ENCODE results near the gene OR1F1. TPM values are rescaled to one million over a fixed set of nuclear protein-coding genes. Genes with fewer than 3 reads are reported as not detected.

OR1F1 gene
- total RNA-seq, 1 experiment from 2014 or later: not detected

- Histone ChIP-seq H2BK15ac (ENCODE audit: low read depth, low read length) (no peak overlapping the region), H3K4ac (ENCODE audit: low read depth, low read length) (no peak overlapping the region), H2BK12ac (ENCODE audit: insufficient read length, low read depth, low read length) (no peak overlapping the region), H3K23ac (ENCODE audit: insufficient read length, low read depth, low read length) (no peak overlapping the region), H4K5ac (ENCODE audit: insufficient read length, low read depth, low read length) (no peak overlapping the region), H3K18ac (ENCODE audit: insufficient read length, low read depth, low read length) (no peak overlapping the region), H3K4me2 (ENCODE audit: insufficient read depth, insufficient read length, low read length) (peak overlapping the region; percentile 31), H3K56ac (ENCODE audit: insufficient read length, low read depth, low read length) (no peak overlapping the region), H3K14ac (ENCODE audit: insufficient read depth, low read length) (no peak overlapping the region), H3K27me3 (ENCODE audit: insufficient read depth, low read length) (peaks cover 2% of the 10 kb centered on the region; the same call in 1 of the 2 replicates), H3K79me1 (ENCODE audit: insufficient read depth, low read depth, low read length, poor library complexity, severe bottlenecking) (no peaks in the 10 kb centered on the region), H4K20me1 (ENCODE audit: control insufficient read depth, insufficient read depth, insufficient read length) (no peaks in the 10 kb centered on the region), H4K91ac (ENCODE audit: insufficient read length, low read depth, low read length) (no peak overlapping the region), H2AFZ (ENCODE audit: low read length) (no peak overlapping the region), H3K23me2 (ENCODE audit: insufficient read length, low read depth, low read length, poor library complexity, severe bottlenecking) (peaks cover 30% of the 10 kb centered on the region), H3K27ac (ENCODE audit: insufficient read length, low read depth, low read length) (no peak overlapping the region), H2BK120ac (ENCODE audit: low read depth, low read length, poor library complexity, severe bottlenecking) (no peak overlapping the region), H3K9me3 (ENCODE audit: control insufficient read depth, low read depth, low read length) (no peaks in the 10 kb centered on the region), H3K4me1 (ENCODE audit: insufficient read depth, low read length) (no peaks in the 10 kb centered on the region), H2BK20ac (ENCODE audit: low read depth, low read length, poor library complexity, severe bottlenecking) (no peak overlapping the region), H4K8ac (replicated peaks; ENCODE audit: insufficient read length, low read depth, low read length) (no peak overlapping the region), H3K79me2 (ENCODE audit: insufficient read depth, low read length) (no peaks in the 10 kb centered on the region), H3K9ac (ENCODE audit: extremely low read depth, insufficient read length, low read length) (no peak overlapping the region), H2BK5ac (ENCODE audit: insufficient read length, low read length) (no peak overlapping the region), H2AK5ac (ENCODE audit: insufficient read length, low read length) (no peak overlapping the region), H3T11ph (ENCODE audit: low read length) (no peak overlapping the region)
- no peak for TF ChIP-seq CTCF (conservative IDR thresholded peaks at IDR 0.05)
- Mint-ChIP-seq H3K4me3 (peak overlapping the region; percentile 93 to 98; a peak in 4 of 5 replicates), H3K27ac (peak overlapping the region in 1 of 3 experiments; percentile 59; a peak in 1 of 7 replicates), H3K27me3 (ENCODE audit: low read depth) (peaks cover 60% of the 10 kb centered on the region), H3K36me3 (ENCODE audit: insufficient read depth in 1 of 3, low read depth in 3 of 3) (no peaks in the 10 kb centered on the region; a peak in 1 of 7 replicates), H3K9me3 (peaks cover 0 to 3% of the 10 kb centered on the region in 2 experiments; a peak in 3 of 5 replicates), H3K4me1 (peaks cover 16 to 19% of the 10 kb centered on the region in 2 experiments)
- no CpG with 5 or more reads among the region's 36 CpGs for WGBS (ENCODE audit: extremely low coverage, insufficient read length, low lambda C conversion rate)
- DNase-seq: no peak
Observed at GRCh38 chr16:3192476-3193019, 4.5 kb downstream of the OR1F1 start.
